Kasumi-1 (cell line): Measurements from ENCODE around the gene KDF1.

Experiments
- DNase-seq, 2 experiments: peaks; one replicate each; lab custom pipeline; 2025; lab: John Stamatoyannopoulos, UW

Gene KDF1

DNA sequence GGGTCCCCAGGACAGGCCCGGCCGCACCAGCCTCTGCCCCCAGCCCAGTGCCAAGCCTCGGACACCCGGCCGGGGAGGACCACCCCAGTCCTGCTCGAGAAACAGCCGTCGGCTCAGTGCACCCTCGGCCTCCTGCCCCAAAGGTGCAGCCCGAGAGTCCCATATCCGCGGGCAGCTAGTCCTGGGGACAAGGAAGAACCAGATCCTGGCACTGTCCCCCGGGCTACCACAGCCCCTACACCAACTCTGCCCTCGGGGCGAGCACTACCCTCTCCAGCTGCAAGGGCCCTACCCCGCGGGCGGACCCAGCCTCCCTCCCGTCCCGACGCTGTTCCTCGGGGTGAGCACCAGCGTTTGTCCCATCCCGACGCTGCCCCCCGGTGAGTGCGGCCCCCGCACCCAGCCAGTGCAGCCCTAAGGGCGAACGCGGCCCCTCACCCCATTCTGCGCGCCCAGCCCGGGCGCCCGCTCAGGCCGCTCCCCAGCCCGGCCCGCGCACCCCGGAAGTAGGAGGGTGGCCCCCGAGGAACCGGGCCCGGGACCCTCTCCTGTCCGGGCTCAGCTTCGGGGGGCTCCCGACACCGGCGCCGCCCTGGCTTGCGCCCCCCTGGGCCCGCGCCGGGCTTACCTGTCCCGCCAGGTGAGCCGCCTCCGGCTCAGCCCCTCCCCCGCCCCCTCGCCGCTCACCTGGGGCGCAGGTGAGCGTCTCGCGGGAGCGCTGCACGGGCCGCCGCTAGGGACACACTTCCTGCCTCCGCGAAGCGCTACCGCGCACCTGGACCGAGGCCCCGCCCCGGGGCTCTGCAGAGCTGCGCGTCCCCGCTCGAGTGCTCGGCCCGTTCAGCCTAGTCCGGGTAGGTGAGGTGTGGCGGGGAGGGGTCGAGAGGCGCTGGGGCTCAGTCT lies at the start of gene KDF1:
KDF1 (minus strand) TSS at position 747 of the 903 bp plus-strand sequence. CDS start 8,088 bp downstream, outside the sequence.
- no peak for DNase-seq

- no peak for DNase-seq
Observed at GRCh38 chr1:27009601-27010197, 49.4 kb upstream of the KDF1 start.

- DNase-seq: no peak
Observed at GRCh38 chr1:27007909-27008582, 47.8 kb upstream of the KDF1 start.

- DNase-seq: no peak
Observed at GRCh38 chr1:27006683-27007082, 46.4 kb upstream of the KDF1 start.

DNA sequence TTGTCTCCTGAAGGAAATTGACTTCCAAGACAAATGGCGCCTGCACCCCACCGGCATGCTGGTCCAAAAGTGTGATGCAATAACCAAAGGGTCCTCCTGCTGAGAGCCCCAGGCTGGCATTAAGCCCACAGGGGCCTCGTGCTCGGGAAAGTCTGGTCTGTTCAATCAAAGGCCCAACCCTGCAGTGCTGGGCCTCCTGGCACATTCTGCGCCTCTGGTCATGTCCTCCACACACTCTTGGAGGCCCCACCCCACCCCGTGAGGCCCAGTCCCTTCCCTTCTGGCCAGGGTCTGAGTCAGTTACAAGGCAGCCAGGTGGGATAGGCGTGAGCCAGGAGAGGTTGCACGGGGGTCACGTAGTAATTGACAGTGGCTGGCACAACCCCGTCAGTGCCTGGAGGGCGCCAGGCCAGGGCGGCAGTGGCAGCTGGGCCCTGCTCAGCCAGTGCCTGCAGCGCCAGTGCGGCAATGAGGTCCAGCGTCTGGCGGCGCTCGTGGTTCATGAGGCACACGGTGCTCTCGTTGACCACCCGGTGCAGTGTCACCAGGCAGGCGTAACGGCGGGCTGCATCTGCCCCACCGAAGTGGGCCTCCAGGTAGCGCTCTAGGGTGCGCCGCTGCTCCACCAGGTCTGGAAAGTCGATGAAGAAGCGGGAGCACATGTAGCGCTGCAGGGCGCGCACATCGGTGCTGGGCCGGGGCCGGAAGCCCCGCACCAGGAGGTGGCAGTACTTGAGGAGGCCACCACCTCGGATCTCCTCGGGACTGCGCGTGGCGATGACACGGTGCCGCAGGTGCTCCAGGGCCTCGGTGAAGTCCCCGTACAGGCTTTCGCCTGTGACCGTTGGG lies 45.6 kb upstream of the KDF1 start:
- DNase-seq: no peak

- no peak for DNase-seq
Observed at GRCh38 chr1:27005166-27005530, 44.9 kb upstream of the KDF1 start.

GRCh38 chr1:27004471-27005165 lies 44.4 kb upstream of the KDF1 start:
- DNase-seq: no peak

GRCh38 chr1:27003745-27004470 lies 43.6 kb upstream of the KDF1 start:
- no peak for DNase-seq

DNA sequence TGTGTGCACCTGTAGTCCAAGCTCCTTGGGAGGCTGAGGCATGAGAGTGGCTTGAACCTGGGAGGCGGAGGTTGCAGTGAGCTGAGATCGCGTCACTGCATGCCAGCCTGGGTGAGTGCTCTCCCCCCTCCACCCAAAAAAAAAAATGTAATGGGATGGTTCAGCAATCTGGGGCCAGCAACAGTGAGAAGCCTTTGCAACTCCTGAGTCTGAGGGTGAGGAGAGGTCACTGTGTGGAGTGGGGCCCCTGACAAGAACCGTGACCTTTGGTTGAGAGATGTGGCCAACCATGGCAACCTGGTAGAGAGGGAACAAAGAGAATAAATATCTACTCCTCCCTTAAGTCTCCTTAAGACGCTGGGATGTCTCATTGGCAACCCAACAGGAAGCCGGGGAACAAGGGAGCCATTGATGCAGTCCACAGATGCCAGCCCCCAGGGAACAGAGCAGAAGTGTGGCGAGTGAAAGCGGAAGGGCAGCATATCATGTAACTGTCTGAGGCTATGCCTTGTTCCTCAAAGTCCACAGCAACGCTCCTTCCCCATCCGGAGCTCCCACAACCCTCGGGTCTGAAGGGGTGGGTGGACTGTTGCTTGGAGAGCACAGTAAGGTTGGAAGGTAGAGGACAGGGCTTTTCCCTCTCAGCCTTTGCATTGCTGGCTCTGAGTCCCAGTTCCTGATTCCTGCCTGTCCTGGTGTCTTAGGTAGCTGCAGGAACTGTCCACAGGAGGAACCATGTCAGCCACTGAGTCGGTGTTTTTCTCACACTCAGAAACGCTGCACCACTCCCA lies 41.5 kb upstream of the KDF1 start:
- peak; percentile 97 for DNase-seq

GRCh38 chr1:27000817-27001460 lies 40.7 kb upstream of the KDF1 start:
- no peak for DNase-seq

DNA sequence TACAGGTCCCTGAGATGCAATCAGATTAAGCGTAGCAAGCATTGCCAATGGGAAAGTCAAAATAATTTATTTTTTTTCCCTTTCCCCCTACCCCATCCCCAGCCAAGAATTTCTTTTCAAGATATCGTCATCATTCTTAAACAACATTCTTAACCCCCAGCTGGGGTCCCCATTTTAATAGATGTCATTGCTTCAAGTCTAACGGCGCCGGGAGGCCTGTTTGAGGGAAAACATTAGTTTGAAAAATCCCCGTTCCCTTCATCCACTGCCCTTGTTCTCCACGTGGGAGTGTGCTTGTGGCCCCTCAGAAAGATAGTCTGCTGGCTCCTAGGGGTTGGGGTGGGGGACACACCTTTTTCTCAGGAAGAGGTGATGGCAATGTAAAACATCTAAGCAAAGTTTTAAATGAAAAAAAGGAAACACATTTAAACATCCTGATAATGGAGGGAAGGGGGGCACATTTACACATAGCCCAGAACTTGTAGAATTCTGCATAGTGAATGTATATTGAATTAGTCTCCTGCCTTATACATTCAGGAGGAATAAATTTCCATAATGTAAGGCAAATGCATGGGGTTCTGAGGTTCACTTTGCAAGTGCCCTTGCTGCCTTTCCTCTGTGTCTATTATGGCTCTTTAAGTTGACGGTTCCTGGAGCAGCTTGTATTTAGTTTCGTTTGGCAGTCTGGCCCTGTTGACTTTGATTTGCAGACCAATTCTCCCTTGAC lies 40.0 kb upstream of the KDF1 start:
- DNase-seq: no peak

GRCh38 chr1:26999440-26999987 lies 39.2 kb upstream of the KDF1 start:
- DNase-seq: no peak

- DNase-seq: no peak
Observed at GRCh38 chr1:26998429-26999300, 38.4 kb upstream of the KDF1 start.

DNA sequence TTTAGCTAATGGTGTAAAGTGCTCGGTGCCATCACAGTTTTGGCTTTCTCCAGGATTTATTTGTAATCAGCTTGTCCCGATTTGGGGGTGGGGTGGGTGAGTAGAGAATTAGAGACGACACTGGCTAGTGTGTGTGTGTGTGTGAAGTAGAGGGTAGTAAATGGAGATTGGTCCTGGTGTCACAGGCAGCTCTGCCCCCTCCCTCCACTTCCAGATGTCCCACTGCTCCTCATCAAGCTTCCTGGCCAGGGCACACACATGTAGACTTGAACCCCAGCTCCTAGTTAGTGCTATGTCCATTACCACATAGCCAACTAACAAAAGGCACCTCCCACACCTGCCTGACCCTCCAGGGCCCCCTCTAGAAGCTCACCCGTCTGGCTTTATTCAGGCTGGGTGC lies 36.4 kb upstream of the KDF1 start:
- DNase-seq: no peak

DNA sequence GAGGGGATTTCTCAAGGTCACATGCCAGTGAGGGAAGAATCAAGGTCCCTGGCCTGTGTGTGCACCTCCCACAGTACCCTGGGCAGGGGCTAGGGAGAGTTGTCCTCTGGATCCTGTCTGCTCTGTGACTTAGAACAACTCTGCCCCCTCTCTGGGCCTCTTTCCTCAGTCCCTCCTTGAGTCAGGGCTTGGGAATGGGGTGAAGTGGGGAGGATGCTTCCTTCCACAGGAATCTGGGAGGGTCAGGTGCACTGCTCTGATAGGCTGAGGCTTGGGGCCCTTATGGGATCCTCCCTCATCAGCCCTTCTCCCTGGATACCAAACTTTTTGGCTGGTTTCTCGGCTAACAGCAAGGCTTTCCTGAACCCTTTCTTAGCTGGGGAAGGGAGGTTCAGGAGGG lies 35.8 kb upstream of the KDF1 start:
- DNase-seq: no peak

DNA sequence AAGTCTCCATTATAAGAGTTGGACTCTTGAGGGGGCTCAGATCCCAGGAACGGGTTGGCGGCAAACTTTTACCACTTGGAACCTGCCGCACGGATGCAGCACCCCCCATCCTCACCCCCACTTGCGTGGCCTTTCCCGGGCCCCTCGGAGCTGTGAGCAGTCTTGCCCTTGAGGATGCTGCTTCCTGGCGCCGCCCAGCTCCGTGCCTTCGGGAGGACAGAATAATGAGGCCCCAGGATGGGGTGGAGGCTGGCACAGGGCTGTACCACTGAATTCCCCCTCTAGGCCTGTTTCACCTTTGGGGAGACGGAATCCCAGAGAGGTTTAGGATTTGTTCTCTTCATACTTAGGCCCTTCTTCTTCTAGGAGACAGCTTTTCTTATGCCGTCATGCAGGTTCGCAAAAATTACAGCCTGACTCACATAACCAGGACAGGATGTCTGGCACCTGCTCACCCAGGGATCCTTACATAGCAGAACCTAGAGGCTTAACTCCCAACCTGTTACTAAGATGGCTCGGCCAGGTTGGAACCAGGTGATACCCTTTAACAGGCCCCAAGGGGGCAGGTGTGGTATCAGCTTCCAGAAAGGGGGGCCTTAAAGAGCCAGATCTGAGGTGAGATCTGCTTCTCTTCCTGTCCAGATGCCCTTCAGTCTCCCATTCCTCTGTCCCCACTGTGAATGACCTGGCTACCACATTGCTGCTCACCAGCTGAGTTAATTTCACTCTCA lies 34.7 kb upstream of the KDF1 start:
- DNase-seq: no peak
